ENCODE measurements around the gene TNIP1.

TNIP1 gene

DNA sequence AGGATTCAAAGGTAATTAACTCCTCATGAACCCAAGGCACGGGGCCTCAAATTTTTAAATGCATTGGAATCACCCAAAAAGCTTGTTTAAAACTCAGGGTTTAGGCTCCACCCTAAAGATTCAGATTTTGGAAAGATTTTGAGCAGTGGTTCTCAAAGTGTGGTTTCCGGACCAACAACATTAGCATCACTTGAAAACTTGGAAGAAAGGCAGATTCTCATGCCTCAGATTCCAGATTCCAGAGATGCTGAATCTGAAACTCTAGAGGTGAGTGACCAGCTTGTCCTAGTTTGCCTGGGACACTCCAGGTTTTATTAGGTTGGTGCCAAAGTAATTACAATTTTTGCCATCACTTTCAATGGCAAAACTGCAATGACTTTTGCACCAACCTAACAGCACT is 24.7 kb upstream of the TNIP1 start:
- no peak for DNase-seq

DNA sequence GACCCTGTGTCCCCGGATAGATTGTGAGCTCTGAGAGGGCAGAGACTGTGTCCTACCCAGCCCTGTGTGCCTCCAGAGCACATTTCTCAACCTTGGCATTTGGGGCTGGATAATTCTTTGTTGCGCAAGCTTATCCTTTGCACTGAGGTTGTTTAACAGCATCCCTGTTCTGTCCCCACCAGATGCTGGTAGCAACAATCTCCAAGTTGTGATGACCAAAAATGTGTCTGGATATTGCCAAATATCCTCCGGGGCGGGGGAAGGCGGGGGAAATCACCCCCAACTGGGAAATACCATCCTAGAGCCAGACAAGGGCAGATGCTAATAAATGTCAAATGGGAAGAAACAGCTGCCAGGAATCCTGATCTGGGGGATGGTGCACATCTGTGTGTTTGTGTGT is 24.0 kb upstream of the TNIP1 start:
- DNase-seq: no peak

DNA sequence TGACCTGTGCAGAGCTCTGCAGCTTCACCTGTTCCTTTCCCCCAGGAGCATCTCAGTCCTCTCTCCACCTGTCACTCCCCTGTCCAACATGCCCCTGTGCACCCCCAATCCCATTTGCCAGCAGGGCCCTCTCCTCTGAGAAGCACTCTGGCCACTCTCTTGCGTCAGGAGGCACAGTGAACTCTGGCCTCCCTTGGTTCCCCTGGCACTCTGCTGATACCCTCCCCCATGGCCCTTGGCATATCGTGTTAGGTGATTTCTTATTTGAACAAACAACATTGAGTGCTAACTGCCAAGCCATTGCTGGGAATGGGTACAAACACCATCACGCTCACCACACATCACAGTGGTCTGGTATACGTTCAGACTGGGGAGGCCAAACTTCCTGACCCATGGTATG is 20.9 kb upstream of the TNIP1 start:
- no peak for DNase-seq

DNA sequence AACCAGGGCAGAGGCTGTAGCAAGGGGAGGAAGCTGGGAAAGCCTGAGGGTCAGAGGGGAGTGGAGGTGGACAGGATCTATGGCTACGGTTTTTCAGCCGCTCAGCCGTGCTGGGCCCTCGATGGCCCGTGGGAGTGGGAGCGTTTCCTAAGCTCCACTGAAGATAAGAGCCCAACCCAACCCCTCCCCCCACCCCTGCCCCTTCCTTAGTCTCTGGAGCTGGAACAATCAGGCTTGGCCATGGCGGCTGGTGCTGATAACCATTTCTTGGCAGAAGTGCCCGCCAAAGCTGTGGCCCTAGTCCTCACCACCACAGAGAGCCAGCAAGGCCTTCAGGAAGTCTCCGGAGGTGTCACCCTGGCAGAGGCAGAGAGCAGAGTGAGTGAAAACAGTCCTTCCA is 20.3 kb upstream of the TNIP1 start:
- no peak for DNase-seq

DNA sequence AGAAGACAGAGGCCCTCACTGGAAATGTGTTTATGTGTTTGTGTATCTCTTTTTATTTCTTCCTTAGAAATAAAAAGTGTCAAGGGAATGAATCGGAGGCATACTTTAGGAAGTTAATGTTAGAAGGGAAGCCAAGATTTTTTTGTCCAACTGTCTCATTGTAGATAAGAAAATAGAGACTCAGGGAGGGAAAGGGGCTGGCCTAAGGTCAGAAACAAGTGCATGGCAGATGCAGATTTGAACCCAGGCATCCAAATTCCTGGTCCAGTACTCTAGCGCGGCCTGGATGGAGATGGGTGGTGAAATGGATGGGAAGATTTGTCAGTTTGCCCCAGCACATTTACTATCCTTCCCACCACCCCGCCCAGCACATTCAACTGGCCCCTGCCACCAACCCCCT is 19.8 kb upstream of the TNIP1 start:
- no peak for DNase-seq

DNA sequence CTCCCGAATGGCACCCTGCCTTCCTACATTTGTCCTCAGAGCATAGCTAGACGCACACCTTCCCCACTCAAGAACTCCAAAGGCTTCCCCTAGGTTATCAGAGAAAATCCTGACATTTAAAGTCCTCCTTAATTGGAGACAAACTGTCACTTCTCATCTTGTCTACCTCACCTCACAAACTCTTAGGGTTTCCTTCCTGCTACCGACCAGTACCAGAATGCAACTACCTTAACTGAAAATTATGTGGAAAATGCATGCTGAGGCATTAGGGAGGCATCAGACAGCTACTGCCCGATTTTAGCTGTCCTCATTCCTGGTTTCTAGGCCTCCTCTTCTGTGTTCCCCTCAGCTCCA is 17.9 kb upstream of the TNIP1 start:
- DNase-seq: no peak

DNA sequence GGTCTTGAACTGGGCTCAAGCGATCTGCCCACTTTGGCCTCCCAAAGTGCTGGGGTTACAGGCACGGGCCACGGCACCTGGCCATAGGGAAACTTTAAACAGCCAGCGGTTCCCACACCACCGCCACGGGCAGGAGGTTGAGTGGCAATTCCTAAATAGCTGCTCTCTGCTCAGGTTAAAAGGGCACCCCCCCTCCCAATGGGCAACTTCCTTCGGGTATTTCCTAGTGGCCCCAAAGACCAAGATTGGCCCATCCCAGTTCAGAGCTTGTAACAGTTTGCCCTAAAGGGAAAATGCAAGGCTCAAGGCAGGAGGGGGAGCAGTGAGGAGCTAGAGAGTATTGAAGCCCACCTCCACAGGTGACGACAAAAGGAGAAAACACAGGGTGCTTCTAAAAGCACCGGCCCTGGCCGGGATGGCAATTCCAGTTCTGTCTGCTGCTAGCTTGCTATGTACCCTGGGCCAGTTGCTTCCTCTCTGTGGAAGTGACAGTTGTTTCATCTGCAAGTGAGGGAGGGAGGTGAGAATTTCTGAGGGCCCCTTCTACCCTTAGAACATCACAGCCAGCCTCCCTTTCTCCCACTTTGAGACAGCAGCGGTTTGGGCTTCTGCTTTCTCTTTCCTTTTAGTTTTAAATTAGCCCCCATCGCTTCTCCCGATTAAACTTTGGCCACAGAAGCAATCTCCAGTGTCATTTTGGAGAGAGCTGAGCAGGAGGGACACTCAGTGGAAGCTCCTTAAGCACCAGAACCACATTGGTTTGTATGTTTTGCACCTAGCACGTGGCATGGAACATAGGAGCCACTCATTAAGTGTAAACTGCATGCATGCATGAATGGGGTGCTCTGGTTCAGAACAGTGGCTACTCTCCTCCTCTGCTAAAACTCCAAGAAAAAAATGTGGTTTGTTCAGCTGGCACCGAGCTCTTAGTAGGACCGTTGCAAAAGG is 17.3 kb upstream of the TNIP1 start:
- no peak for DNase-seq

DNA sequence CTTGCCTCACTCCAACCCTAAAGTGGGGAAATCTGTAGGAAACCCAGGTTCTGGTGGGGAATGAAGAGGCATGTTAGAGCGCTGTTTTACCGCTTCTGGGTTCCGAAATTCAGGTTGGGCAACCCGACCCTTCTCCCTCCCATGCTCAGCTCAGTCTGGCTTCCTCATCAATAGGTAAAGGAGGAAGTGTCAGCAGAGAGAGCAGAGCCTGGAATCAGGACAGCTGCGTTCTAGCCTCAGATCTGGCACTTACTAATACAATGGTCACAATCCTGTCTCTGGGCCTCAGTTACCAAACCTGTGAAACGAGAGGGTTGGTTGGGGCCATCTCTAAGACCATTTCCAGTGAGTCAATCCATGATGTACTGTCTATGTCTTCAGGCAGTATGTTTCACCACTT is 16.2 kb upstream of the TNIP1 start:
- DNase-seq: no peak

DNA sequence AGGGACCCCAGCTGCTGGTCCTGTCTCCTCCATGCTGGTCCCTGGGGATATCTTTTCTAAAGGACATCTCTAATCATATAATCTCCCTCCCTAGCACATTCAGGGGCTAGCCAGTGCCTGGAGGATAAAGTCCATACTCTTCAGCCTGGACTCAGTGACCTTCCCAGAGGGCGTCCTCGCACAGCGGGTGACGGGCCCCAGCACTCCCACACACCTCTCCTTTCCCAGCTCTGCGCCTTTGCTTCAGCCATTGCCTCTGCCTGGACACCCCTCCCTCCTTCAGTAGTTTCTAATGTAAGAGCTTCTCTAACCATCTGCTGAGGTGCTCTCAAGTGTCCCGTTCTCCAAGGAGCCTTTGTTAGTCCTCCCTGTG is 15.2 kb upstream of the TNIP1 start:
- no peak for DNase-seq

DNA sequence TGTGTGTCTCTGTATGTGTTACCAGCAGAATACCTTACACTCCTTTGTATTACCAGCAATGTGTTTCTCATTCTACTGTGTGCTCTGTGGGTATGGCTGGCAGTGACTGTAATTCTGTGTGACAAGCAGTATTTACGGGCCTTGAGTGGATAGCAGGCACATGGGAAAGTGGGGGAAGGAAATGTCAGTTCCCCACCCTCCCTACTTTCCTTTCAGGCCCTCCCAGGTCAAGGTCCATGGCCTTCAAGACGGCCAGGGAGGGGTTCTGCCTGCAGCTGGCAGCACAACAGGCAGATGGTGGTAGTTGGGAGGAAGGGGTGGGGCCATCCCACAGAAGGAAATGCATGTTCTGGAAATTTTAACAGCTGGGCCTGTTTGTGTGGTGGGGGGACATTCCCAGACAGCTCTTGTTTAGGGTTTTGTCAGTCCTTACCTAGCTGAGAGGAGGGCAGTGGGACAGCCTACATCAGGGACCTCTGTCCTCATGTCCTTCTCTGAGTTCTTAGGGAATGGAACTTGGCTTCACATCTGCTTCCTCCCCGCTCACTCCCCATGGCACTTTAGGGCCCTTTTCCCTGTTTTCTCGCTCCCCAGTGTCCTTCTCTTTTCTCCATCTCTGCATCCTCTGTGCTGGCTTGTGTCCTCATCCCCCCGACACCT is 14.6 kb upstream of the TNIP1 start:
- peak; percentile 72 for DNase-seq

DNA sequence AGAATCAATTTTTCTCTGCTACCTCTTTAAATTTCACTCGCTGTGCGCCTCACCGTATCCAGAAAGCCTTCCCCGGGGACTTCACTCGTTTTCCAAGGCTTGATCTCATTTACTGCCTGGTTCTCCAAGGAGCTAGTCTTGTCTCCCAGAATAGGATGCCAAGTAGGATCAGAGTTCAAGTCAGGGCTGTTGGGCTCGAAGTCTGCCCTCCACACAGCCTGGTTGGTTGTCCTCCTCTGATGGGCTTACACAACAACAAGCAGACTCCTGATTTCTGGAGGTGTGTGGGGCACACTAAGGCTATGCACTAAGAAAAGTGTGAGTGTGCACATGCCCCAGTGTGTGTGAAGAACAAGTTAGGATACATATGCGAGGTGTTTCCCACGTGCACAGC is 14.0 kb upstream of the TNIP1 start:
- no peak for DNase-seq

DNA sequence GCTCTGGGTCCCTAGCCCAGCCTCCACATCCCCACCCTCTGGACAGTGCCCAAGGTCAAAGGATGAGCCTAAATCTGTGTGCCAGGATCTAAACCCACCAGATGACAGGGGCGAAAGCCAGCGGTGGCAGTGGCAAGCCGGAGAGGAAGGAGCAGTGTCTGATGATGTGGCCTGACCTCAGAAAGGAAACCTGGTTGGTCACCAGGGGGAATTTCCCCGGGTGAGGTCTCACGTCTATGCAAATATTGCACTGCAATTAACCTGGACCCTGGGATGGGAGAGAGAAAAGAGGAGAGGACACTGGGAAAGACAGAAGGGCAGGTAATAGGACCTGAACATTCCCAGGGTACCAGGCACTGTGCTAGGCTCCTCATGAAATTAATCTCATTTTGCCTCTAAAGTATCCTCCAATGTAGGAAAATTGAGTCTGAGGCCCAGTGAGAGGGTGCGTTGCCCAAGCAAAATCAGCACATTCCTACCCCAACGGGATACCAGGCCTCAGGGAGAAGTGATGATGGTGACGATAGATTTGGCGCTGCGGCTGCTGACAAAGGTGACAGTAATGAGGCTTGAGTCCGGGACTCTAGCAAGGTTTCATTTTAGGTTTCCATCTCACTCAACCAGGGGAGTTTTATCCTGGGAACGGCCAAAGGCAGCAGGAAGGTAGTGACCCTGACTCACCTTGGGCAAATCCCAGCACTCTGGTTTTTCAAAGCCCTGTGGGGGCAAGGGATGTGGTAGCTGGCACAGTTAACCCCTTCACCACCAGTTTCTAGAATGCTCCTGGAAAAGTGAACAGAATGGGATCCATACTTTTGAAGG is 13.4 kb upstream of the TNIP1 start:
- DNase-seq: peak; percentile 38

DNA sequence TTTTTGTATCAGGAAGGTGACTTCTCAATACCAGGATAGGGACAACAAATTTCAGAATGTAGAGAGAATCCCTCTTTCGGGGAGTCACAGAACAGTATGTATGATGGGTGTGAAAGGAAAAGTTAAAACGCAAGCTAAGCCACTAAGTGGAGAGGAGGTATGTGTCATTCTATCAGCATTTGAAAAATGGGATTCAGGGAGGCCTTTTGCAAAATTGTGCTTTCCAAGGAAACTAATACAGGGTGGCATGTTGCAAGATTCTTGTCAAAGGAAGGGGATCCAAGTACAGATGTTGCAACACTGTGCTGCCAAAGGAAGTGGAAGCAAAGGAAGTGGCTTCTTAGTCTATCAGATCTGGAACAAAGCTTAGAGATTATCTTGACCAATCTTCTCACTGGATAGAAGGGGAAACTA is 12.6 kb upstream of the TNIP1 start:
- DNase-seq: peak; percentile 19

DNA sequence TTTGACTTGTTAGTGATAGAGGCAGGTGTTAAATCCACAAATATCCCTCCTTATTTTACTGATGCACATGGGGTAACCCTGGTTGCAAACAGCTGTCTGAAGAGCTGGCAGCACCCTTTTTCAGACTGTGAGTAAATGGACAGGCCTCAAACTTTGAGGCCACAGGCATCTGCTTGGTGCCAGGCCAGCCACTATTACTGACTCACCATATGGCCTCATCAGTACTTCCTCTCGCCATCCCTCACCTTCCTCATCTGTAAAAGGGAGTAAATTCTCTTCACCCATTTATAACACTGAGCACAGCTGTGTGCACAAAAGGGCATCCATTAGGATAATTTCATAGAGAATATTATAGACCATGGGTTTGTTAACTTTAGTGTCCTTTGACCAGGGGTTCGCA is 11.9 kb upstream of the TNIP1 start:
- peak; percentile 44 for DNase-seq

DNA sequence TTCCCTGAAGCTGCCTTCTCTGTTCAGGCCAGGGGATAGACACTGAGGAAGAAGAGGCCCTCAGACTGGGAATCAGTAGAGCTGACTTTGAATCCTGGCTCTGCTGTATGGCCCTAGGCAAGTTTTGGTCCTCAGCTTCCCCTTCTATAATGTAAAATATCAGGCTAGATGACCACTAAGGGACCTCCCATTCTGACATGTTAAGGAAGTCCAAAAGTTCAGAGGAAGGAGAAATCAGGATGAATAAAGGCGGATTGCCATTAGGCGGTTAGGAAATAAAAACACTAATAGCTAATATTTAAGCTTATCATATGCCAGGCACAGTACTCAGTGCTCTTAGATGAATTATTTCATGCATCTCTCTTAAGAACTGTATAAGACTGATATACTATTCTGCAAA is 8.9 kb upstream of the TNIP1 start:
- no peak for DNase-seq

DNA sequence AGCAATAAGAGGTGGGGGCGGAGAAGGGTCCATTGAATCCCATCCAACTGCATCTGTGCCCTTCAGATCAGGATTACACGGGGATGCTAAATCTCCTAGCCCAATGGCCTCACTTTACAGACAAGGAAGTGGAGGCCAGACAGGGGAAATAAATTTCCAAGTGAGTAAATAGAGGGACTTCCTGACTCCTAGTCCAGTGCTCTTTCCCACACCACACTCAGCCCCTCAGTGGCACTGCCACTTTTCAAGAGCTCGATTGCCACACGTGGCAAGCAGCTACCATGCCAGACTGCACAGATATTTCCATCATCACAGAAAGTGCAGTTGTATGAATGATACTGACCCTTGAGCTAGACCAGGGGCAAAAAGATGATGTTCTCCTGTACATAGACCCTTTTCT is 8.2 kb upstream of the TNIP1 start:
- no peak for DNase-seq

DNA sequence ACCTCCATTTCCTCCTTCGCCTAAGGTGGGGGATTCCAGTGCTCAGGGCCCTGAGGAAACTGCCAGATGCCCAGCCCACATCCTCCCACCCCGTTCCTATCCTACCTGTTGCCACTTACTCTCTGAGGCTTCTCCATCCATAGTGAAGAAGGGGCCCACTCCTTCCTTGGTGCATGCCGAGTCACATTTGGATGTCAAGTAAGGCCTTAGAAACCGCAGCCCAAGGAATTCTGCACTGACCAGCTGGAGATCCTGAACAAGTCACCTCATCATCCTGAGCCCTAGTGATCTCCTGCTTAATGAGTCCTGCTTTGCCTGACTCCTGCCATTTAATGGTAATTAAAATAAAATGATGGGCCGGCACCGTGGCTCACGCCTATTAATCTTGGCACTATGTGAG is 6.7 kb upstream of the TNIP1 start:
- DNase-seq: no peak

DNA sequence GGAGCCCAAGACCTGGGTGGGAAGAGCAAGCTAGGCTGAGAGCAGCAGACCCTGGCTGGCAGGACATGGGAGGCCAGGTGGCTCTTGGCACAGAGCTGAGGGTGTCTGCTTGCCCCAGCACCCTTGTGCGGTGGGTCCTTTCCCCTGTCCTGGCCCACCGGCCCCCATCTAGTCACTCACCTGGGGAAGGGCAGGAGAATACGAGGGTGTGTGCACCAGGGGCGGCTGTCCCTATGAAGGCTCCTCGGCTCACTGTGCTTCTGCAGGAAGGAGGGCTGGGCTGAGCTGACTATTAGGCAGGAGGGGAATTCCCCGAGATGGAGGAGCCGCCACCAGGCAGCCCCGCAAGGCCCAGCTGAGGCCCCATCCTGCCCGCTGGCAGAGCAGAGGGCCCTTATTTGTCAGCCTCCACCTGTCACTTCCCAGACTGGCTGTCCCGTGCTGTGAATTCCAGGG is 6.1 kb upstream of the TNIP1 start:
- no peak for DNase-seq

DNA sequence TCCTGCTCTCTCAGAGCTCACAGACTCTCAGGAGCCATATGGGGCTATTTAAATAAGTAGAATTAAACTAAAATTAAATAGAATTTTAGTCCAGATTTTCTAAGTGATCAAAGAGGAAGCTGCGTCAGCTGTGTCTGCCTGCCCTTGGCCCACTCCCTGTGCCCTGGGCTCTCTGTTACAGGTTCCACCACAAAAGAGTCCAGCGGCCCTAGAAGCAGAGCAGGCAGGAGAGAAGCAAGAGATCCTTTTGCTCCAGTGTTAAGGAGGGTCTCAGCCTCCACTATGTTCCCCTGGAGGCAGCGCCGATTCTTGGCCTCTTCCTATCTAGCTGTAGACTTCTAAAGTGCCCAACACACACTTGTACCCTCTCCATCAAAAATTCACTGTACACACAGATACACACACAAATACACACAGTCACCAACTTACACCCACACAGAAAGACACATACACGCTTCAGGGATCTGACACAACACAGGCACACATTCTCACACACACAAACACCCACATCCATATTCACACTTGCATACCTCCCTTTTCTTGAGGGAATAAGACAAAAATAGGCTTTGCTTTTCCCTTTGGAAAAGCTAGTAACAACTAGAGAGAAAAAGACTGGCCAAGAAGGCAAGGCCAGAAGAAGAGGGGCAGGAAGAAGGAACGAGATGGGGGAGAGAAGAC is 5.5 kb upstream of the TNIP1 start:
- DNase-seq: no peak

DNA sequence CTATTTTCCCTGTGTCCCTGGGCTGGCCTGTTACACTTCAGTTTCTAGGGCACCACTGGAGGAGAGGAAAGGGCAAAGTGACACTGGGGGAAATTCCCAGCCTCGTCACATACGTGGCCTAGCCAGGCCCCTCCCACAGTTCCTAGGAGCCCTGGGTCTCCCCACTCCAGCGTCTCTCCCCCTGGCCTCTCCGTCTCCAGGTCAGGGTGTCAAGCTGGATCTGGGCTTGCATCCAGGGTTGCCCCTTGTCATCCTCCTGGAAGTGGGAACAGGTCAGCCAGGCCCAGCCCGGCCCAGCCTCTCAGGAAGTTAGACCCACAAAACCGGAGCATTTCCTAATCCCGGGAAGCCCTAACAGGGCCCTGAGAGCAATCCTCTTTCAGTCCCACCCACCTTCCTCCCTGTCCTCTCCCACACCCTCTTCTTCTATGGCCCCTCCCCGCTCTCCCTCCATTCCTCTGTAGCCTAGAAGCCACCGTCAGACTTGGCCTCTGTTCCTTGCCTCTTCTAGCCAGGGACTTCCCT is 4.7 kb upstream of the TNIP1 start:
- DNase-seq: no peak

DNA sequence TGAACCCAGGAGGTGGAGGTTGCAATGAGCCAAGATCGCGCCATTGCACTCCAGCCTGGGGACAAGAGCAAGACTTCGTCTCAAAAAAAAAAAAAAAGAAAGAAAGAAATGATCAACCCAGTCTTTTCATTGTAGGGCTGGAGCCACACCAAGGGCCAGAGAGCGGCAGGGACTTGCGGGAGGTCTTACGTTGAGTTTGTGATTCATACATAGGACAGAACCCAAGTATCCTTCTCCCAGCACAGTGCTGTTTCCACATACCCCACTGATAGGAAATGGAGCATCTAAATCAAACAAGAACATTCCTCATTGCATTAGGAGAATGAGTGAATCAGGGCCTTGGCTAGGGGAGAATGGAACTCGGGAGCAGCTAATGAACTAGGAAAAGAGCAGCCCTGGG is 3.5 kb upstream of the TNIP1 start:
- no peak for DNase-seq

DNA sequence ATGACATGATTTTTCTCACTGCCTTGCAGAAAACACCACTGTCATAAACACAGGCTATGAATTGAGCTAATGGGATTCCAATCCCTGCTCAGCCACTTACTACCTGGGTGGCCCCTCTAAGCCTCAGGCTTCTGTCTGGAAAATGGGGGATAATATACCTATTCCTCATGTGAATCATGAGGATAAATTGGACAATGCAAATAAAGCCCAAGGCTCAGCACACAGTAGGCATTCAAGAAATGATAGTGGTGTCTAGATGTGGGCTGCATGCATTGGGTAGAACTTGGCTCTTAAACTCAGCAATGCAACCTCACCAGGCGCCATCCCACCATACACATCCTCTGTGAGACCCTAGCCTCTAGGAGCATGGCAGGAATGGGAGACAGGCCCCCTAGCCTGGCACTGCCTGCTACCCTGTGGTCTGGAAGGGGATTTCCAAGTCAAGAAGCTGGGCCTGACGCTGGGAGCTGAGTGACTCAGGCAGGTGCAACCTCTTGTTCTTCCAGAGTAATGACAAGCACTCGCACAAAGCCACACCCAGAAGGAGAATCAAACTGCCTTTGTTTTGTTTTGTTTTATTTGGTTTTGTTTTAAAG is 2.3 kb upstream of the TNIP1 start:
- DNase-seq: no peak
